ENCODE measurements around the gene TBC1D14.
"Not testable (repeated sequence)": the region's sequence is repeated elsewhere in the genome, so short reads cannot be mapped to it uniquely, and the experiment has no call there.

Gene TBC1D14

GRCh38 chr4:6967846-6968340 is 58.3 kb downstream of the TBC1D14 start:
- DNase-seq = no peak

- no peak for DNase-seq
Measured at GRCh38 chr4:6968496-6968895, 58.9 kb downstream of the TBC1D14 start.

DNA sequence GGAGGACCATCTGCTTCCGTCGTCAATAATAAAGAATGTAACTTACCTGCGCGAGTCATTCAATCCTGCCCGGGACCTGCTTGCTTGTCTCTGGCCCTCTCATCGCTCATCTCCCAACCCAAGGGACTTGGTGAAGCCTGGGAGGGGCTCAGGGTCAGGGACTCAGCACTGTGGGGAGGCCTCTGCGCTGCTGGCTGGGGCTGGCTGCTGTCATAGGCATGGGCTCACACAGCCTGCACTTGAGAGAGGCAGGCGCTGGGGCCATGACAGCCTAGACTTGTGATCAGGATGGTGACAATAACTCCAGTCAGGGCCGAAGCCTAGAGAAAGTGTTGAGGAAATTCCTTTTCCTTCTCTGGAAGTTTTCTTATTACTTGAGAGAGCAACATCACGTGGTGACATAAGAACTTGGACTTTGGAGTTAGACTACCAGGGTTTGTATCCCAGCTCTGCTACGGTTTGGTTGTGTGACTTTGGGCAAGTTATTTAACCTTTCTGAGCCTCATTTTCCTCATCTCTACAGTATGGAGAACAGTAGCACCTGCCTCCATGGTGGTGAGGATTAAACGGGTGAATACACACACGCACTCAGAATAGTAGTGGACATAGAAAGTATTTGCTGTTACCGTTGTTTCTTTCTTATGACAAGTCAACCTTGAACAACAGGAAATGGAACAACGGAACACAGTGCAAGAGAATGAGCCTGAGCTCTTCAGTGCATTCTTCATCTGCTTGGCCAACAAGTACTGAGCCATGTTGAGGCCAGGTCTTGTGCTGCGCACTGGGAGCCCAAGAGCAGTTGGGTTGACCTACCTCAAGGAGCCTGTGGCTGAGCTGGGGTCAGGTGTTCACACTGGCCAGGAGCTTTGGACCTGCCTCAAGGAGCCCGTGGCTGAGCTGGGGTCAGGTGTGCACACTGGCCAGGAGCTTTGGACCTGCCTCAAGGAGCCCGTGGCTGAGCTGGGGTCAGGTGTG is 60.5 kb downstream of the TBC1D14 start:
- DNase-seq = no peak

DNA sequence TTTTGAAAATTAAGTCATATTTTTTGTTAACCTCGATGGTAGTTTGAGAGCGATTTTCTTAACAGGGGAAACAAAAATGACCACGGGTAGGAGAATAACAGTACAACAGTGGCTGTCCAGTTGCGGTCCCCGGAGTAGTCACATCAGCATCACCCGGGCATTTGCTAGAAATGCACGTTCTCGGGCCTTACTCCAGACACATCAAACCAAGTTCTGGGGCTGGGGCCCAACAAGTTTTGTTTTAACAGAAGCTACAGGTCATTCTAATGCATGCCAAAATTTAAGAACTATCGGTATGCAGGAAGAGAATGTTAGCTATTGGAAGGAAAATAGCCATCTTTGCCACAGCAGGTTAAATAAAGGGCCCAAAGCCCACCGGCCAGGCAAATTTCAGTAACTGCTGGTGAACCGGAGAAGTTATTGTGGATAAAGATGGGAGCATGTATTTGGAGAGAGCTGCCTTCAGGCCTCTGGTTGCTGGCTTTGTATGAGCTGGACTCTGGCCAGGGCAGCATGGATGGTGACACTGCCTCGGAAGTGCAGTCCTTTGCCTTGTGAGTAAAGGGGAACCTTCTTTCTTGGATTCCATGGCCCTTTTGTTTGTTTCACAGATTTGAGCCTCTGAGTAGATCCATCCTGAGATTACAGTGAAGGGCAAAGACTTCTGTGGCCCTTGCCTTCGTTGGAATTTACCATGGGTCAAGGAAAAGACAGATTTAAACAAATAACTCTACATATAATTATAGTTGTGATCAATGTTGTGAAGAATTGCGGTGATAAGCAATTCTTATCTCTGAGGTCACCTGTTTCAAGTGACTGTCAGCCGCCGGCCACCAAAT is 62.1 kb downstream of the TBC1D14 start:
- DNase-seq = peak in 5 of 56 donors; percentile 18 to 58 (median 37)

GRCh38 chr4:6972375-6972650 is 62.7 kb downstream of the TBC1D14 start:
- no peak for DNase-seq

GRCh38 chr4:6972911-6973310 is 63.3 kb downstream of the TBC1D14 start:
- DNase-seq = no peak

- DNase-seq = peak in 51 of 56 donors; percentile 16 to 89 (median 59)
Measured at GRCh38 chr4:6974138-6974848, 64.7 kb downstream of the TBC1D14 start.

GRCh38 chr4:6977846-6978245 is 68.2 kb downstream of the TBC1D14 start:
- DNase-seq = not testable (repeated sequence)

DNA sequence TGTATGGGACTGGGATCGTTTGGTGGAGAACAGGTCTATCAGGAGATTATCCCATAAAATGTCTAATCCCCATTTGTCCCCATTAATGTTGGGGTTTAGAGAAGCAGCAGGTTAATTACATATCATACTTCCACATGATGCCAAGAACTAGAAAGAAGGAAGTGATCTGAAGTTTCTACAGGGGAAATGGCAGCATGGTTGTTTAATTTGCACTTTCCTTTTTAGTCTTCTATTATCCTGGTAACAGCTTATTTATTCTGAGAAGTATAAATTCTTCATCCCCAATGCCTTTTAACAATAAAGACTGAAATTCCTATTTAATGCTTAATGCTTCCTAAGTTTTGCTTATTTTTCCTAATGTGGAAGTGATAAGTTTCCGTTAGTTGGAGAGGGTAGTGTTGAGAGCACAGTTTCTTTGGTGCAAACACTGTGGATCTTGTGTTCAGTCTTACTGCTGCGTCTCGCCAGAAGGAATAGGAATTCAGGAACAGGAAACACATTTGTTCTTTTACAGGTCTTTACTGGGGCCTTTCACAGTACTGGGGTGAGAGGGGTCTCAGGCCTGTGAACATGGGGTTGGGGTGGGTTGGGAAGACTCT is 74.0 kb downstream of the TBC1D14 start:
- no peak for DNase-seq

DNA sequence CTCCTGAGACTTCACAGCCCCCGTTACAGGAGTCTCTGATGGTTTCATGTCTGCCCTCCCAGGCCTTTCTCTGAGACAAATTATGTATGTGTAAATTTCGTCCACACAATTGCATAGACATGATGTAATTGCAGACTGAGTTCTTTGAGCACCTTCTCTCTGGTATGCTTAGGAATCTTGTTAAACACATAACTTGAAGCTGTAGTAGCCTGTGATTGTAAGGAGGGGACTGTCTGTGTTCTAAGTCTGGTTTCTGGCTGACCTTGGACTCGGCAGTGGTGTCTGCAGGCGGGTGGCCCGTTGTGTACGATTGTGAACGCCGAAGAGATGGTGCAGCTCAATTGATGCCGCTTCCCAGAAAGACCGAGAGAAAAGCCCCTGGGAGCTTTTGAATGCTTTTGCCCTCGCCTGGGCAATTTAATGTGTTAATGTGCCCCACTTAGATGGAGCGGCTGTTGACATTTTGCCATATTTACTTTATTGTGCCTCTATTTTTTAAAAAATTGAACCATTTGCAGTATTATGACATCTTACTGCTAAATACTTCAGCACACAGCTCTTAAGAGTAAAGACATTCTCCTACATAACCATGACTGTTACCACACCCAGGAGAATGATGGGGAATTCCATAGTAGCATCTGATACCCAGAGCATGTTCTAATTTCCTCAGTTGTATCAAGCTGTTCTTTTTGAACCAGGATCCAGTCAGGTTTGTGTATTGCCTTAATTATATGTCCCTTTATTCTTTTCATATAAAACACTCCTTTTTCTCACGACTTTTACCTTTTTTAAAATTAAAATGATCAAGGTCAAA is 75.2 kb downstream of the TBC1D14 start:
- no peak for DNase-seq

DNA sequence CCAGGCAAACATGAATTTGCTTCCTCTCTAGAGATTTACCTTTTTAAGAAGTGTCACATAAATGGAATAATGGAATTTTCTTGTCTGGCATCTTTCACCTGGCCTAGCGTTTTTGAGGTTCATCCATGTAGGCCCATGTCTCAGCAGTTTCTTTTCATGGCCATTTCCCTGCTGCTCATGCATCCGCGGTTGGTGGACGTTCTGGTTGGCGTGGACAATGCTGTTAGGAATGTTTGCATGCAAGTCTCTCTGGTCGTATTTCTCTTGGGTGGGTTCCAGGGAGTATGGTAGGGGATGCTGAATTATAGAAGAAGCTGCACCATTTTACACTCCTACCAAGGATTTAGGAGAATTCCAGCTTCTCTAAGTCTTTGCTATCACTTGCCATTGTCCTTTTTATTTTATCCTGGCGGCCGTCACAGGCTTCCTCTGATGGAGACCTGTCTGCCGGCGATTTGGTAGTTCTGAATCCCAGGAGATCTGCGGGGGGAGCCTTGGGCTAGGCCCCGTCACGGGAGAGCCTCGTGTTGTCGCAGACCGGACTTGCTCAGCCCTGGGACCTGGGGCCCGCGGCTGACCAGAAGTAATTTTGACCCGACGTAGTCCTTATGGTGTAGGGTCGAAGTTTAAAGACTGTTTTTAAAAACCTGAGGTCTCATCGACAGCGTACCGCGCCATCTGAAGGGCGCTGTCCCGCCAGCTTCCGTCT is 76.6 kb downstream of the TBC1D14 start:
- DNase-seq = peak in 31 of 56 donors; percentile 31 to 86 (median 66)

GRCh38 chr4:6986781-6987587 is 77.4 kb downstream of the TBC1D14 start:
- peak; percentile 71 to 98 (median 94) for DNase-seq

GRCh38 chr4:6987588-6987961 is 77.9 kb downstream of the TBC1D14 start:
- DNase-seq = no peak

DNA sequence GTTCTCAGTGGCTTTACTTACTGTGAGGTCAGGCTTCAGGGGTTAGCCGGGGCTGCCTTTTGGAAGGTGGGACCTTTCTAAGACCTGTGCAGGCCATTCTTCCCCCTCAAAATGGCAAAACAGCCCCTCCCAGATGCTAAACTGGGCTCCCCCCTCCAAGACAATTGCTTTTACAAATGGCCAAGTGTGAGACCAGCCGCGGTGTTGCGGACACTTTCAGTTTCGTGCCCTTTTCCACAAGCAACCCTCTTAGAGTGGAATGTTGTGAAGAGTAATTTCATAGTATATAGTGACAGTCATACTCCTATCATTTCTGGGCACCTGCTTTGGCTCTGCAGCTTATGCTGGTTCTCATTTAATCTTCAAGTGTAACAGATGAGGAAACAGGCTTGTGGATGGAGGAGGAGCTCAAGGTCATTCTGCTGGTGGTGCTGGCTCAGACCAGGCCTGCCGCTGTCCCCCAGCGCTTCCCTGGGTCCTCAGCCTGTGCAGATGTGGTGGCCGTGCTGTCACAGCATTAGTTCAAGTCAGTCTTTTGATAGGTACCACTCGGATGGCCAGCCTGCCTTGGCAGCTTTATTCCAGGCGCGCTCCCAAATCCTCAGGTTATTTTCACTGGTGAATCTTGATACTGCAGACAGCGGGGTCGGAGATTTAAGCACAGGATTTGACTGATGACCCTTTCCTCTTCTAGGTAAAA is 78.5 kb downstream of the TBC1D14 start:
- no peak for DNase-seq

DNA sequence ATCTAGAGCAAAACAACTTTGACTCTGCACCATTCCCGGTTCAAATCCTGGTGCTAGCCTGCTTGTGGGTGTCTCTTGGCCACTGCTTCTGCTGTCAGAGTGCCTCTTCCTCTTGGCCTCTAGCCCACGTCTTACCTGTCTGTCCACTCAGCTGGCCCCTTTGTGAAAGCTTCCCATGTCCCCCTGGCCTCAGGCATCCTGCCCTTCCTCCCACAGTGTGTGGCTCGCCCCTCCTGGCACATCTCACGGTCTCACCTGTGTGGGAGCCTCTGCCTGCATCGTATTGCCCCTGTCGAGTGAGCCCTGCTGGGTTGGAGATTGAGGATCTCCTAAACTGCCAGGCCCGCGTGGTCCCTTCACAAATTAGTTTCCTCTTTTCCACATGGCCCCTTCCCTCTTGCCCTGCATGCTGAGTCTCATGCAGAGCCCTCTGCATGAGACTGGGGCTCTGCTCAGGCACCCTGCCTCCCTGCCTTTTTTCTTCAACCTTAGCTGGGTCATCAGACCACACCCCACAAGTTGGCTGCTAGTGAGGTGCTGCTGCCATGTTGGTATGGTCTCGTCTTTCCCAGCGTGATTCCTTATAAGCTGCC is 79.8 kb downstream of the TBC1D14 start:
- no peak for DNase-seq

DNA sequence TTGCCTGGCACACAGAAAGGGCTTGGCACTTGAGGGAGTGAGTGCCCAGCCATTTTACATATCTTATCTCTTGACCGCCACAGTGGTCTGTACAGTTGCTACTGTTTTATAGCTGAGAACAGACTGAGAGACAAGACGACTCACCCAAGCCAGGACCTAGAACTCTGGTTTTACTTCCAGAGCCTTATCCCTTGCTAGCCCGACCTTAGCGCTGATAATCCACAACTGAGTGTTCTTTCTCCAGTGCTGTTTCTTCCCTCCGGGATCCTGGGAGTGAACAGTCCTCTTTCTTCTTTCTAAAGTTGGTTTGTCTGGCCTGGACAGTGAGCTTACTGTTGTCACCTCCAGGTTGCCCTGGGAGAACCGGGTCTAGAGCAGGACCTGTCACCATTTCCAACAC is 81.0 kb downstream of the TBC1D14 start:
- DNase-seq = no peak

DNA sequence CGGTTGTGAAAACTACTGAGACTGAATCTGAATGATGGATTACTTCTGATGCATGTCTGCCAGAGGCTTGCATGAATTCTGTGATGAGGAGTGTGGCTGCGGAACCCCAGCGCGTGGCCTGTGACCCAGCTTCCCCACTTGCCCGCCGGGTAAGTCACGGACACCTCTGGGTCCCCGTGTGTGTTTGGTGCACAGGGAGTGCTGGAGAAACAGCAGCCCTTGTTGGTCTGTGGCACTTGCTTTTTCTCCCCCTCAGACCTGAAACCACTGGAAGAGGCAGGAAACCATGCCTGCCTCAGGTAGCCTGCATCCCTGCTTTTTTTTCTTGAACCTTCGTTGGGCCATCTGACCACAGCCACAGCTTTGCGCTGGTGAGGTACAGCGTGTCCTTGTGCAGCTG is 81.6 kb downstream of the TBC1D14 start:
- no peak for DNase-seq

Data from nucleus accumbens (tissue), 56 donors.